Mucosa of rectum (tissue), 2 donors: Measurements from ENCODE around the gene DNAJA1.
"Not testable (repeated sequence)": the region's sequence is repeated elsewhere in the genome, so short reads cannot be mapped to it uniquely, and the experiment has no call there.

Experiments used
- H3K27ac ChIP-seq, 2 donors: one replicate each; pipeline ENCODE4 v1.7.0; 2013; ENCODE audit warnings: inconsistent platforms in 2 of 2, low read depth in 2 of 2, low read length in 2 of 2
- H3K27me3 ChIP-seq, 2 donors: one replicate each; pipeline ENCODE4 v1.7.0; 2013; ENCODE audit warnings: low read length in 2 of 2; ENCODE audit not compliant: control insufficient read depth in 2 of 2, insufficient read depth in 2 of 2
- H3K36me3 ChIP-seq, 2 donors: one replicate each; pipeline ENCODE4 v1.7.0; 2013; ENCODE audit warnings: low read length in 2 of 2; ENCODE audit not compliant: control insufficient read depth in 2 of 2, insufficient read depth in 2 of 2
- H3K4me1 ChIP-seq, 2 donors: one replicate each; pipeline ENCODE4 v1.7.0; 2013; ENCODE audit warnings: low read length in 2 of 2, mild to moderate bottlenecking in 1 of 2; ENCODE audit not compliant: control insufficient read depth in 2 of 2, insufficient read depth in 2 of 2
- H3K4me3 ChIP-seq, 2 donors: one replicate each; pipeline ENCODE4 v1.7.0; 2013; ENCODE audit warnings: low read length in 2 of 2
- H3K9ac ChIP-seq, 2 donors: one replicate each; pipeline ENCODE4 v1.7.0; 2013; ENCODE audit warnings: low read length in 2 of 2, low read depth in 1 of 2, mild to moderate bottlenecking in 1 of 2
- H3K9me3 ChIP-seq, 2 donors: one replicate each; pipeline ENCODE4 v1.7.0; 2013; ENCODE audit warnings: low read length in 2 of 2; ENCODE audit not compliant: control insufficient read depth in 2 of 2
- donor health status: healthy.
- donor health status: Normal muscosa, but diverticular disease.

DNAJA1 gene

GRCh38 chr9:33080534-33080933 lies 55.5 kb downstream of the DNAJA1 start:
- peaks cover 10 to 14% of the 10 kb centered on the region in 2 donors for H3K4me1 ChIP-seq
- no peaks in the 10 kb centered on the region for H3K36me3 ChIP-seq
- no peaks in the 10 kb centered on the region for H3K27me3 ChIP-seq
- no peak overlapping the region for H3K4me3 ChIP-seq
- H3K27ac ChIP-seq, result peak overlapping the region in 1 of 2 donors; percentile 1
- no peak overlapping the region for H3K9ac ChIP-seq
- no peaks in the 10 kb centered on the region for H3K9me3 ChIP-seq

GRCh38 chr9:33081128-33081851 lies 56.2 kb downstream of the DNAJA1 start:
- H3K27ac ChIP-seq, result peak overlapping the region in 1 of 2 donors; percentile 1

GRCh38 chr9:33082128-33082527 lies 57.1 kb downstream of the DNAJA1 start:
- no peak overlapping the region for H3K4me3 ChIP-seq
- H3K9me3 ChIP-seq, result no peaks in the 10 kb centered on the region
- no peaks in the 10 kb centered on the region for H3K36me3 ChIP-seq
- H3K27ac ChIP-seq, result no peak overlapping the region
- H3K9ac ChIP-seq, result peak overlapping the region in 1 of 2 donors; percentile 24
- no peaks in the 10 kb centered on the region for H3K27me3 ChIP-seq
- H3K4me1 ChIP-seq, result peaks cover 4 to 9% of the 10 kb centered on the region in 2 donors

More at GRCh38 chr9:33081128-33081851, 56.2 kb downstream of the DNAJA1 start:
- Histone ChIP-seq H3K9ac (peak overlapping the region in 1 of 2 donors; percentile 56), H3K9me3 (no peaks in the 10 kb centered on the region), H3K36me3 (no peaks in the 10 kb centered on the region), H3K27me3 (no peaks in the 10 kb centered on the region), H3K4me3 (peak overlapping the region in 1 of 2 donors; percentile 37), H3K4me1 (peaks cover 4 to 9% of the 10 kb centered on the region in 2 donors)

- no peaks in the 10 kb centered on the region for H3K27me3 ChIP-seq
- H3K4me3 ChIP-seq, result no peak overlapping the region
- H3K9me3 ChIP-seq, result no peaks in the 10 kb centered on the region
- H3K27ac ChIP-seq, result no peak overlapping the region
- H3K36me3 ChIP-seq, result no peaks in the 10 kb centered on the region
- no peak overlapping the region for H3K9ac ChIP-seq
- peaks cover 4 to 9% of the 10 kb centered on the region in 2 donors for H3K4me1 ChIP-seq
Observed at GRCh38 chr9:33082538-33083326, 57.7 kb downstream of the DNAJA1 start.

- not testable (repeated sequence) for H3K27ac ChIP-seq, H3K27me3 ChIP-seq, H3K36me3 ChIP-seq, H3K9me3 ChIP-seq, H3K9ac ChIP-seq, H3K4me3 ChIP-seq, H3K4me1 ChIP-seq
Observed at GRCh38 chr9:33085672-33086071, 60.6 kb downstream of the DNAJA1 start.
